Measurements from ENCODE around the gene SEZ6L2. TPM values are rescaled to one million over a fixed set of nuclear protein-coding genes. Genes with fewer than 3 reads are reported as not detected.
"Not testable (repeated sequence)": the region's sequence is repeated elsewhere in the genome, so short reads cannot be mapped to it uniquely, and the experiment has no call there.

SEZ6L2 gene
- total RNA-seq, 4 donors from 2014 or later = 1.4 to 100 (median 3.1) TPM

DNA sequence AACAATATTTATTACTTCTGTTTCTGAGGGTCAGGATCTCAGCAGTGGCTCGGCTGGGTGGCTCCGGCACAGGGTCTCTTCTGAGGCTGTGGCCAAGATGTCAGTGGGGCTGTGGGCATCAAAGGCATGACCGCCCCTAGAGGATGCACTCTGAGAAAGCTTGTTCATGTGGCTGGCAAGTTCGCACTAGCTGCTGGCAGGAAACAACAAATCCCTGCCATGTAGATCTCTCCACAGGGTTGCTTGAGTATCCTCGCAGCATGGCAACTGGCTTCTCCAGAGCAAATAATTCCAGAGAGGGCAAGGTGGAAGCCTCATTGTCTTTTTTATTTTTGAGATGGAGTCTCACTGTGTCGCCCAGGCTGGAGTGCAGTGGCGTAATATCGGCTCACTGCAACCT, 14.2 kb upstream of the SEZ6L2 start:
- intact Hi-C loops (cut with DNase I; ENCODE audit: low total_unique reads) = no loop called here
- no peak for DNase-seq (ENCODE audit: low spot score in 2 of 2)
- no peak for TF ChIP-seq POLR2A (IDR thresholded peaks at IDR 0.05)
- TF ChIP-seq, protein P1, sequence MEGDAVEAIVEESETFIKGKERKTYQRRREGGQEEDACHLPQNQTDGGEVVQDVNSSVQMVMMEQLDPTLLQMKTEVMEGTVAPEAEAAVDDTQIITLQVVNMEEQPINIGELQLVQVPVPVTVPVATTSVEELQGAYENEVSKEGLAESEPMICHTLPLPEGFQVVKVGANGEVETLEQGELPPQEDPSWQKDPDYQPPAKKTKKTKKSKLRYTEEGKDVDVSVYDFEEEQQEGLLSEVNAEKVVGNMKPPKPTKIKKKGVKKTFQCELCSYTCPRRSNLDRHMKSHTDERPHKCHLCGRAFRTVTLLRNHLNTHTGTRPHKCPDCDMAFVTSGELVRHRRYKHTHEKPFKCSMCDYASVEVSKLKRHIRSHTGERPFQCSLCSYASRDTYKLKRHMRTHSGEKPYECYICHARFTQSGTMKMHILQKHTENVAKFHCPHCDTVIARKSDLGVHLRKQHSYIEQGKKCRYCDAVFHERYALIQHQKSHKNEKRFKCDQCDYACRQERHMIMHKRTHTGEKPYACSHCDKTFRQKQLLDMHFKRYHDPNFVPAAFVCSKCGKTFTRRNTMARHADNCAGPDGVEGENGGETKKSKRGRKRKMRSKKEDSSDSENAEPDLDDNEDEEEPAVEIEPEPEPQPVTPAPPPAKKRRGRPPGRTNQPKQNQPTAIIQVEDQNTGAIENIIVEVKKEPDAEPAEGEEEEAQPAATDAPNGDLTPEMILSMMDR (IDR thresholded peaks at IDR 0.05) = no peak
- WGBS, 2 donors = 97% methylated on average over 8 of the region's 8 CpGs
- H3K4me3 ChIP-seq (ENCODE audit: low read depth, poor library complexity, severe bottlenecking) = no peak overlapping the region

DNA sequence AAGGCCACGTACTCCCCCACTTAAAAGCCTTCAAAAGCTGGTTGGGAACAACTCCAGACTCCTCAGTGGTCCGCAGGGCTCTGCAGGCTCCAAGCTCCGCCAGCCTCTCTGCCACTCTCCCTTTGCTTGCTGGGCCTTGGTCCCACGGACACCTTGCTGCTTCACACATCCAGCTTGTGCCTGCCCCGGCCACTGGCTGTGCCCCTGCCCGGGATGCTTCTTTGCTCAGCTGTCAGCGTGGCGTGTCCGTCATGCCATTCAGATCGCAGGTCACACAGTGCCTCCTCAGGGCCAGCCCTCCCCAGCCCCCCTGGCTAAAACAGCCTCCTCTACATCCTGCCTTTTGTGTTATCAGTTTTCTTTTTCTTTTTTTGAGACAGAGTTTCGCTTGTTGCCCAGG, 12.7 kb upstream of the SEZ6L2 start:
- no peak for DNase-seq (ENCODE audit: low spot score in 2 of 2)
- 88 to 90% methylated on average over 11 of the region's 11 CpGs for WGBS, 2 donors
- no peak overlapping the region for H3K4me3 ChIP-seq (ENCODE audit: low read depth, poor library complexity, severe bottlenecking)
- no peak for TF ChIP-seq POLR2A (IDR thresholded peaks at IDR 0.05)
- TF ChIP-seq, protein P1 (IDR thresholded peaks at IDR 0.05) = no peak
- intact Hi-C loops (cut with DNase I; ENCODE audit: low total_unique reads) = no loop called here

DNA sequence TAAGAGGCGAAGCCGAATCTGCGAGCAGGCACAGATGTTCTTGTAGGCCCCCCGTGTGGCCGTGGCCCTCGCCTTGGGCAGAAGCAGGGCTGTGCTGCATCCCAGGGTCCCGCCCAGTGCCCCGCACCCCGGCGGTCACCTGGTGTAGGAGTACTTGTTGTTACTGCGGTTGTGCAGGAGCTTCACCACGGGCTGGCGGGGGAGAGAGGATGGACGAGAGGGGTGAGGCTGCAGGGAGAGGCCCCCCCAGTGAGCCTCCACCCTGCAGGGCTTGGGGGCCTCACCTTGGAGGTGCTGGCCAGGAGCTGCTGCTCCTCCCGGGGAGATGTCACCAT, 12.3 kb upstream of the SEZ6L2 start:
- H3K4me3 ChIP-seq (ENCODE audit: low read depth, poor library complexity, severe bottlenecking) = no peak overlapping the region
- DNase-seq (ENCODE audit: low spot score in 2 of 2) = no peak
- TF ChIP-seq, protein P1 (IDR thresholded peaks at IDR 0.05) = no peak
- TF ChIP-seq POLR2A (IDR thresholded peaks at IDR 0.05) = no peak
- intact Hi-C loops (cut with DNase I; ENCODE audit: low total_unique reads) = no loop called here
- 87 to 90% methylated on average over 13 to 14 of the region's 15 CpGs for WGBS, 2 donors

DNA sequence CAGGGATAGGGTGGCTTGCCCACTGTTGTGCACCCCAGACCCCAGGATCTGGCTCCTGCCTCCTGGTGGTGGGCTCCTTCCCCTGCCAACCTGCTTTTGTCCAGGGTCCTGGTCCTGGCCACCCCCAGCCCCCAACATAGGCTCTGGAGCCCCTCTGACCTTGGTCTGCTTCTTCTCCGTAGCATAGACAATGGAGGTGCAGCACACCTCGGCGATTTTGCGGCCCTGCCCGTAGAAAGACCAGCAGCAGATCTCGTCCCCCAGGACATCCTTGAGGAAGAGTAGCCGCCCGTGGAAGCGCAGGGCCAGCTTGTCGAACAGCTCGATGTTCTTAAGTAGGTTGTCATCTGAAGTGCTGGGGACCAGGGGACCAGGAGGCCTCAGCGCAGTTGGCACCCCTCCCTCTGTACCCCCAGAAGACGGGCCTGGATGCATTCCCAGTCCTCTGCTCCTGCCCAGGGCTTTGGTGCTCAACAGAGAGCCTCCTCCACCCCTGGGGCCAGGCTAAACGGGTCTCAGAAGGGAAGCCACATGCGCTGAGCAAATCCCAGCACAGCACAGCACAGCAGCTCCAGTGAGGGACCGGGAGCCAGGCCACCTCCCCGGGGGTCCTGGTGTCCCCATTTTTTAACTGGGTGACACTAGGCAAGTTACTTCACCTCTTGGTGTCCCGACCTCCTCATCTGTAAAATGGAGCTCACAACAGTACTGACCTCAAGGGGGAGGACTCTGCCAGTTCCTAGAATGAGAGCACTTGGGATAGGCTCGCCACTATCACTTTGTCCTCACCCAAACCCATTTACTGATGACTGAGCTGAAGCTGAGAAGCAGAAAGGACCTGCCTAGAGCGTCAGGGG, 11.7 kb upstream of the SEZ6L2 start:
- no peak for TF ChIP-seq POLR2A (IDR thresholded peaks at IDR 0.05)
- TF ChIP-seq, protein P1 (IDR thresholded peaks at IDR 0.05) = no peak
- DNase-seq (ENCODE audit: low spot score in 2 of 2) = no peak
- 85 to 91% methylated on average over 19 to 20 of the region's 20 CpGs for WGBS, 2 donors
- no peak overlapping the region for H3K4me3 ChIP-seq (ENCODE audit: low read depth, poor library complexity, severe bottlenecking)
- intact Hi-C loops (cut with DNase I; ENCODE audit: low total_unique reads) = no loop called here

DNA sequence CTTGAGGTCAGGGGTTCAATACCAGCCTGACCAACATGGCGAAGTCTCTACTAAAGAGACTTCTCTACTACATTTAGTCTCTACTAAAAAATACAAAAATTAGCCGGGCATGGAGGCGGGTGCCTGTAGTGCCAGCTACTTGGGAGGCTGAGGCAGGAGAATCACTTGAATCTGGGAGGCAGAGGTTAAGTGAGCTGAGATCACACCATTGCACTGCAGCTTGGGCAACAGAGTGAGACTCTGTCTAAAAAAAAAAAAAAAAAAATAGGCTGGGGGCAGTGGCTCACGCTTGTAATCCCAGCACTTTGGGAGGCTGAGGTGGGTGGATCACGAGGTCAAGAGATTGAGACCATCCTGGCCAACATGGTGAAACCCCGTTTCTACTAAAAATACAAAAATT, 10.5 kb upstream of the SEZ6L2 start:
- intact Hi-C loops (cut with DNase I; ENCODE audit: low total_unique reads); DNase-seq (ENCODE audit: low spot score in 2 of 2); H3K4me3 ChIP-seq (ENCODE audit: low read depth, poor library complexity, severe bottlenecking): not testable (repeated sequence)
- 74 to 75% methylated on average over 6 of the region's 6 CpGs for WGBS, 2 donors

DNA sequence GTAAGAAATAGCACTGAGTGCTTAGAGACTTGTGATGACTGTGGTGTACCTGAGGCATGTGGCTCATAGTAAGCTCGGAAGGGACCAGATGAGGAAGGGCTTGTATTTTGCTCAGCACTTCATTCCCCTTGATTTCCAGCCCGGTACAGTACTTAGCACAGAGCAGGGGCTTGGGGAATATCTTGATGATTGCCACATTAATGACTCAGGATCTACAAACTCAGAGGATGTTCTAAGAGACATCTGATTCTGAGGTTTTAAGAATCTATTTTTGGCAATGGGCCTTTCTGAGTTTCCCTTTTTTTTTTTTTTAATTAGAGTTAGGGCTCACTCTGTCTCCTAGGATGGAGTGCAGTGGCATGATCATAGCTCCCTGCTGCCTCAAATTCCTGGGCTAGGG, 10.0 kb upstream of the SEZ6L2 start:
- TF ChIP-seq, protein P1 (IDR thresholded peaks at IDR 0.05) = no peak
- TF ChIP-seq POLR2A (IDR thresholded peaks at IDR 0.05) = no peak
- H3K4me3 ChIP-seq (ENCODE audit: low read depth, poor library complexity, severe bottlenecking) = no peak overlapping the region
- 66 to 74% methylated on average over 2 of the region's 2 CpGs for WGBS, 2 donors
- DNase-seq (ENCODE audit: low spot score in 2 of 2) = no peak
- intact Hi-C loops (cut with DNase I; ENCODE audit: low total_unique reads) = no loop called here
